H1 (cell line): ENCODE data around the gene RTF1. TPM values are rescaled to one million over a fixed set of nuclear protein-coding genes. Genes with fewer than 3 reads are reported as not detected.

Experiments used
- CTCF ChIA-PET: fragments of 300-600 bp; sonication (Branson Sonifier 250); formaldehyde crosslinking; loops from one replicate; lab custom pipeline; 2021; ENCODE audit not compliant: partially characterized antibody; lab: Charles Lee
- POLR2A ChIA-PET: fragments of 300-600 bp; sonication (Branson Sonifier 250); formaldehyde crosslinking; loops from one replicate; lab custom pipeline; 2021; ENCODE audit warnings: inconsistent platforms; ENCODE audit not compliant: partially characterized antibody; lab: Charles Lee
- DNase-seq, 2 experiments: peaks; one replicate each; pipeline versions ENCODE4 v3.0.0 to v3.0.0-alpha.2; 2010 to 2022; ENCODE audit warnings: low spot score in 2 of 2, low read depth in 1 of 2, mixed read lengths in 1 of 2
- FAIRE-seq: peaks from 2 replicates; lab custom pipeline; 2011; peaks lifted over from hg19 to GRCh38; lab: Jason Lieb, UNC
- H2AFZ ChIP-seq: 2 replicates; pipeline ENCODE4 v1.8.1; 2012; ENCODE audit warnings: low read length, inconsistent platforms
- H2AK5ac ChIP-seq: 2 replicates; pipeline ENCODE4 v1.6.1; 2013; ENCODE audit warnings: low read depth, low read length
- H2BK120ac ChIP-seq: replicated peaks from 2 replicates; pipeline ENCODE3; 2013; ENCODE audit warnings: low read depth, low read length, inconsistent platforms
- H2BK12ac ChIP-seq: 2 replicates; pipeline ENCODE4 v1.6.1; 2013; ENCODE audit warnings: low read depth, low read length
- H2BK15ac ChIP-seq: 2 replicates; pipeline ENCODE4 v1.6.1; 2013; ENCODE audit warnings: low read length
- H2BK20ac ChIP-seq: 2 replicates; pipeline ENCODE4 v1.6.1; 2013; ENCODE audit warnings: low read length
- H2BK5ac ChIP-seq: 2 replicates; pipeline ENCODE4 v1.6.1; 2013; ENCODE audit warnings: low read depth, low read length
- H3K14ac ChIP-seq: 2 replicates; pipeline ENCODE4 v1.6.1; 2013; ENCODE audit warnings: inconsistent platforms; ENCODE audit not compliant: insufficient read length
- H3K18ac ChIP-seq: 2 replicates; pipeline ENCODE4 v1.6.1; 2013; ENCODE audit warnings: low read length; ENCODE audit errors: extremely low read depth
- H3K23ac ChIP-seq: 2 replicates; pipeline ENCODE4 v1.6.1; 2013; ENCODE audit warnings: inconsistent platforms; ENCODE audit not compliant: insufficient read length
- H3K23me2 ChIP-seq: 2 replicates; pipeline ENCODE4 v1.6.1; 2013; ENCODE audit warnings: low read depth, low read length
- H3K27ac ChIP-seq: 2 replicates; pipeline ENCODE4 v1.6.1; 2011; ENCODE audit warnings: low read depth, low read length, inconsistent platforms
- H3K27me3 ChIP-seq, 4 experiments: replicated peaks in 1 of 4; 1 replicate in 1 of 4; 2 replicates in 3 of 4; pipeline versions ENCODE4 v1.6.1 to v1.8.1; 2011 to 2013; ENCODE audit warnings: low read length in 3 of 4, mild to moderate bottlenecking in 3 of 4, inconsistent platforms in 2 of 4, mixed read lengths in 2 of 4, moderate library complexity in 1 of 4; ENCODE audit not compliant: control insufficient read depth in 3 of 4, insufficient read depth in 3 of 4; ENCODE audit errors: extremely low read depth in 1 of 4
- H3K36me3 ChIP-seq, 4 experiments: 2 replicates each; pipeline versions ENCODE4 v1.6.1 to v1.8.1; 2011 to 2013; ENCODE audit warnings: mild to moderate bottlenecking in 4 of 4, low read length in 3 of 4, moderate library complexity in 2 of 4, control low read depth in 1 of 4, inconsistent platforms in 1 of 4; ENCODE audit not compliant: insufficient read depth in 4 of 4, control insufficient read depth in 2 of 4
- H3K4ac ChIP-seq: replicated peaks from 2 replicates; pipeline ENCODE3; 2013; ENCODE audit warnings: low read length, low read depth, mixed read lengths, inconsistent platforms; ENCODE audit not compliant: insufficient read length
- H3K4me1 ChIP-seq, 4 experiments: replicated peaks in 1 of 4; 1 replicate in 1 of 4; 2 replicates in 3 of 4; pipeline versions ENCODE4 v1.6.1 to v1.8.1; 2011 to 2013; ENCODE audit warnings: low read length in 3 of 4, inconsistent platforms in 2 of 4, mixed read lengths in 1 of 4; ENCODE audit not compliant: insufficient read depth in 4 of 4, control insufficient read depth in 3 of 4
- H3K4me2 ChIP-seq, 2 experiments: 2 replicates each; pipeline versions ENCODE4 v1.6.1 to v1.8.1; 2011 to 2013; ENCODE audit warnings: low read depth in 2 of 2, low read length in 2 of 2, control low read depth in 1 of 2, inconsistent platforms in 1 of 2, mild to moderate bottlenecking in 1 of 2; ENCODE audit not compliant: insufficient read depth in 1 of 2
- H3K4me3 ChIP-seq, 4 experiments: fragments of 200-600, 300-600 bp in 1 of 4; sonication (generic), shearing (Covaris generic), sonication (Bioruptor Twin) in 1 of 4; 2 replicates each; pipeline versions ENCODE4 v1.5.1 to v1.8.1; 2011 to 2016; ENCODE audit warnings: low read length in 4 of 4, low read depth in 3 of 4, control low read depth in 2 of 4, inconsistent platforms in 2 of 4, mild to moderate bottlenecking in 2 of 4, mixed read lengths in 1 of 4, moderate library complexity in 1 of 4; ENCODE audit not compliant: insufficient read depth in 2 of 4; ENCODE audit errors: extremely low read depth in 1 of 4
- H3K56ac ChIP-seq: replicated peaks from 2 replicates; pipeline ENCODE3; 2013; ENCODE audit warnings: low read depth, mild to moderate bottlenecking, mixed read lengths, low read length, inconsistent platforms; ENCODE audit not compliant: insufficient read length
- H3K79me1 ChIP-seq: 2 replicates; pipeline ENCODE4 v1.6.1; 2013; ENCODE audit warnings: low read depth, low read length, control low read depth
- H3K79me2 ChIP-seq, 2 experiments: 2 replicates each; pipeline versions ENCODE4 v1.6.1 to v1.8.1; 2012 to 2013; ENCODE audit warnings: low read length in 2 of 2, mild to moderate bottlenecking in 2 of 2, inconsistent platforms in 1 of 2; ENCODE audit not compliant: insufficient read depth in 2 of 2, control insufficient read depth in 1 of 2
- H3K9ac ChIP-seq, 4 experiments: replicated peaks in 1 of 4; 1 replicate in 1 of 4; 2 replicates in 3 of 4; pipeline versions ENCODE4 v1.6.1 to v1.8.1; 2011 to 2013; ENCODE audit warnings: low read depth in 3 of 4, low read length in 3 of 4, control low read depth in 2 of 4, mild to moderate bottlenecking in 2 of 4, moderate library complexity in 2 of 4, inconsistent platforms in 1 of 4; ENCODE audit errors: extremely low read depth in 1 of 4
- H3K9me3 ChIP-seq, 2 experiments: 2 replicates each; pipeline versions ENCODE4 v1.6.1 to v1.8.1; 2012 to 2013; ENCODE audit warnings: mild to moderate bottlenecking in 2 of 2, moderate library complexity in 2 of 2, control low read depth in 1 of 2, inconsistent platforms in 1 of 2, low read depth in 1 of 2, low read length in 1 of 2, mixed read lengths in 1 of 2; ENCODE audit not compliant: insufficient read depth in 2 of 2
- H4K20me1 ChIP-seq, 2 experiments: replicated peaks in 1 of 2; 2 replicates each; pipeline versions ENCODE3 to v1.8.1; 2011 to 2013; ENCODE audit warnings: inconsistent platforms in 2 of 2, low read length in 2 of 2, mild to moderate bottlenecking in 1 of 2; ENCODE audit not compliant: insufficient read depth in 2 of 2, control insufficient read depth in 1 of 2
- H4K5ac ChIP-seq: 2 replicates; pipeline ENCODE4 v1.6.1; 2013; ENCODE audit warnings: low read length, low read depth, mixed read lengths, inconsistent platforms; ENCODE audit not compliant: insufficient read length
- H4K8ac ChIP-seq: 2 replicates; pipeline ENCODE4 v1.8.0; 2013; ENCODE audit warnings: mild to moderate bottlenecking, moderate library complexity, low read length, inconsistent platforms; ENCODE audit not compliant: insufficient read depth; ENCODE audit errors: extremely low read depth
- H4K91ac ChIP-seq: replicated peaks from 2 replicates; pipeline ENCODE3; 2013; ENCODE audit warnings: low read length, mixed read lengths, inconsistent platforms; ENCODE audit not compliant: insufficient read length
- CBX5 ChIP-seq: fragments of 300-800, 300-1000 bp; sonication (generic); IDR thresholded peaks from 2 replicates; pipeline ENCODE4 v1.7.1; 2016; ENCODE audit warnings: antibody characterized with exemption, low read length, low read depth
- CBX8 ChIP-seq: fragments of 300-800, 300-1000 bp; sonication (generic); IDR thresholded peaks from 2 replicates; pipeline ENCODE4 v1.7.1; 2016; ENCODE audit warnings: low read depth, low read length, borderline replicate concordance
- CHD1 ChIP-seq: IDR thresholded peaks from 2 replicates; pipeline ENCODE4 v1.6.1; 2012; ENCODE audit warnings: low read depth, low read length, improper control_type of control experiment
- CTBP2 ChIP-seq: IDR thresholded peaks from 2 replicates; pipeline ENCODE4 v1.7.0; 2011; ENCODE audit warnings: borderline replicate concordance, mild to moderate bottlenecking, moderate library complexity, mixed read lengths, low read length; ENCODE audit not compliant: insufficient read depth, insufficient read length
- E2F6 ChIP-seq: IDR thresholded peaks from 2 replicates; pipeline ENCODE4 v1.6.1; 2012; ENCODE audit warnings: inconsistent platforms
- EZH2 ChIP-seq: fragments of 200-600 bp; sonication (generic); IDR thresholded peaks from 2 replicates; pipeline ENCODE4 v1.7.1; 2012; ENCODE audit warnings: low read depth, mild to moderate bottlenecking, moderate library complexity, low read length, inconsistent platforms; ENCODE audit not compliant: severe bottlenecking
- POLR2AphosphoS5 ChIP-seq: IDR thresholded peaks from 2 replicates; pipeline ENCODE4 v1.6.1; 2011; ENCODE audit warnings: low read depth, low read length
- RBBP5 ChIP-seq: IDR thresholded peaks from 2 replicates; pipeline ENCODE4 v1.7.1; 2012; ENCODE audit warnings: low read depth, mild to moderate bottlenecking, inconsistent platforms, low read length, moderate library complexity, borderline replicate concordance
- SP4 ChIP-seq: IDR thresholded peaks from 2 replicates; pipeline ENCODE4 v1.6.1; 2012; ENCODE audit warnings: low read length, inconsistent platforms
- YY1 ChIP-seq: IDR thresholded peaks from 2 replicates; pipeline ENCODE4 v1.6.1; 2011; ENCODE audit warnings: low read depth, mild to moderate bottlenecking, low read length
- WGBS, 2 experiments: shearing (Covaris generic) in 1 of 2; methylation state at CpG; one replicate each; pipeline versions ENCODE4 v1.1.6 to v1.1.7; 2013 to 2015; ENCODE audit warnings: low lambda C conversion rate in 2 of 2, mixed read lengths in 2 of 2, inconsistent platforms in 1 of 2, low coverage in 1 of 2, missing lambda C conversion rate in 1 of 2; ENCODE audit not compliant: insufficient replicate concordance in 2 of 2, insufficient coverage in 1 of 2, insufficient read length in 1 of 2; ENCODE audit errors: extremely low coverage in 1 of 2, missing lambda C conversion rate in 1 of 2; 5-methylcytosine and 5-hydroxymethylcytosine counted together
- polyA plus RNA-seq, 7 experiments: library from polyadenylated mRNA; depleted of rRNA in 3 of 7; stranded (reverse) in 5 of 7; unstranded in 2 of 7; fragments of >200 nt in 5 of 7; fragments of 200-250 nt in 2 of 7; gene quantifications; 1 replicate in 5 of 7; 2 replicates in 1 of 7; 4 replicates in 1 of 7; pipeline versions ENCODE4 v1.2.1 to v1.2.3, GENCODE V29; 2011 to 2013; ENCODE audit warnings: missing spikeins in 2 of 7, mixed read lengths in 2 of 7
- total RNA-seq: library from RNA; stranded (reverse); fragmentation: NEBNext Ultra II Directional; extraction: Animal tissue kit (Norgen Biotek cat#: 25700); gene quantifications from 2 replicates; pipeline ENCODE4 v1.2.1, GENCODE V29; 2021
- TF ChIP-seq, protein P1 (sequence below): IDR thresholded peaks from 2 replicates; pipeline ENCODE4 v1.6.1; 2012; ENCODE audit warnings: low read length, inconsistent platforms
- TF ChIP-seq, protein P2 (sequence below): IDR thresholded peaks from 2 replicates; pipeline ENCODE4 v1.6.1; 2012; ENCODE audit warnings: inconsistent platforms

RTF1 gene
- total and polyA plus RNA-seq, 2 of the 8 experiments (the other 6 are each of a cell fraction or from before 2014, with no cell fraction given), result 22.6 to 47.7 TPM

GRCh38 chr15:41387646-41388045 is 29.2 kb upstream of the RTF1 start:
- no peak overlapping the region for H4K91ac ChIP-seq
- no peak overlapping the region for H4K8ac ChIP-seq
- H3K56ac ChIP-seq, result no peak overlapping the region
- H3K4ac ChIP-seq, result no peak overlapping the region
- H2BK12ac ChIP-seq, result no peak overlapping the region
- no peaks in the 10 kb centered on the region for H3K9me3 ChIP-seq
- no peak overlapping the region for H3K4me3 ChIP-seq
- H3K23ac ChIP-seq, result no peak overlapping the region
- no peaks in the 10 kb centered on the region for H3K27me3 ChIP-seq
- WGBS, 2 experiments, result 94% methylated on average over 6 of the region's 6 CpGs; no CpG with 5 or more reads in 1 of the 2 experiments
- no peak overlapping the region for H3K4me2 ChIP-seq
- no peaks in the 10 kb centered on the region for H4K20me1 ChIP-seq
- no peaks in the 10 kb centered on the region for H3K23me2 ChIP-seq
- no peak for FAIRE-seq
- no peak overlapping the region for H4K5ac ChIP-seq
- H3K4me1 ChIP-seq, result no peaks in the 10 kb centered on the region
- no peak overlapping the region for H2BK120ac ChIP-seq
- CTCF ChIA-PET, result no interaction called here
- no peak overlapping the region for H2AFZ ChIP-seq
- no peak overlapping the region for H3K18ac ChIP-seq
- no peak overlapping the region for H2BK20ac ChIP-seq
- no peak overlapping the region for H3K27ac ChIP-seq
- no peak overlapping the region for H2BK5ac ChIP-seq
- H3K14ac ChIP-seq, result no peak overlapping the region
- no peaks in the 10 kb centered on the region for H3K79me1 ChIP-seq
- no peak overlapping the region for H3K9ac ChIP-seq
- POLR2A ChIA-PET, result interaction anchor here (0.9 kb wide), 1 partner anchor 10 kb away, joined by 3 read pairs; no protein-coding TSS in a partner anchor
- no peak for DNase-seq
- H2AK5ac ChIP-seq, result no peak overlapping the region
- H2BK15ac ChIP-seq, result no peak overlapping the region
- no peaks in the 10 kb centered on the region for H3K36me3 ChIP-seq
- H3K79me2 ChIP-seq, result no peaks in the 10 kb centered on the region
- TF ChIP-seq, protein P1, sequence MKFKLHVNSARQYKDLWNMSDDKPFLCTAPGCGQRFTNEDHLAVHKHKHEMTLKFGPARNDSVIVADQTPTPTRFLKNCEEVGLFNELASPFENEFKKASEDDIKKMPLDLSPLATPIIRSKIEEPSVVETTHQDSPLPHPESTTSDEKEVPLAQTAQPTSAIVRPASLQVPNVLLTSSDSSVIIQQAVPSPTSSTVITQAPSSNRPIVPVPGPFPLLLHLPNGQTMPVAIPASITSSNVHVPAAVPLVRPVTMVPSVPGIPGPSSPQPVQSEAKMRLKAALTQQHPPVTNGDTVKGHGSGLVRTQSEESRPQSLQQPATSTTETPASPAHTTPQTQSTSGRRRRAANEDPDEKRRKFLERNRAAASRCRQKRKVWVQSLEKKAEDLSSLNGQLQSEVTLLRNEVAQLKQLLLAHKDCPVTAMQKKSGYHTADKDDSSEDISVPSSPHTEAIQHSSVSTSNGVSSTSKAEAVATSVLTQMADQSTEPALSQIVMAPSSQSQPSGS, result no peak
- no peak for TF ChIP-seq POLR2AphosphoS5
- no peak for TF ChIP-seq EZH2
- no peak for TF ChIP-seq CTBP2
- no peak for TF ChIP-seq CBX5
- no peak for TF ChIP-seq E2F6
- no peak for TF ChIP-seq SP4
- TF ChIP-seq, protein P2, sequence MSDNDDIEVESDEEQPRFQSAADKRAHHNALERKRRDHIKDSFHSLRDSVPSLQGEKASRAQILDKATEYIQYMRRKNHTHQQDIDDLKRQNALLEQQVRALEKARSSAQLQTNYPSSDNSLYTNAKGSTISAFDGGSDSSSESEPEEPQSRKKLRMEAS, result no peak
- TF ChIP-seq CBX8, result no peak
- TF ChIP-seq YY1, result no peak
- TF ChIP-seq CHD1, result no peak
- TF ChIP-seq RBBP5, result no peak
